Heart left ventricle (tissue), 13 donors: ENCODE data around the gene LANCL2.

ENCODE experiments used
- POLR2A ChIP-seq, 2 donors: fragments of 450-650 bp; IDR thresholded peaks; one replicate each; pipeline ENCODE4 v1.6.1; 2017; ENCODE audit warnings: antibody characterized with exemption in 2 of 2, mild to moderate bottlenecking in 2 of 2, moderate library complexity in 2 of 2
- TF ChIP-seq, protein P1 (sequence below), 12 donors: fragments of 200-600 bp; sonication (generic) in 4 of 12; IDR thresholded peaks; one replicate each; pipeline versions ENCODE4 v1.5.0 to v1.8.0; 2018 to 2022; ENCODE audit warnings: antibody characterized with exemption in 12 of 12, mild to moderate bottlenecking in 5 of 12
- donor health status: ischemic (EF 13 %, LVEDD 7.1; RV severe dilation, severe dysfunction).
- donor health status: DM: no; HTN: yes; CAD: no.
- donor health status: DM: no; HTN: no; CAD: no.
- donor health status: ischemic (EF 25% LVEDD 6.9; RV normal size, moderate dysfunction).
- donor health status: ischemic (EF 25% LVEDD 5.7; RV mildly dilated, moderate dysfunction).
- donor health status: ischemic (EF 35%, LVEDD 5.7; RV mildly dilated, moderate dysfunction).
- donor health status: nonischemic (EF 11% LVEDD 7.7; RV severe dilation, severe dysfunction).
- donor health status: DM: yes; HTN: yes; CAD: no.
- donor health status: PGD.
- donor health status: ischemic (EF 29% LVEDD 5.4; RV normal size, mild dysfunction).
- donor health status: nonischemic (EF 23%, LVEDD 6.1; RV moderate dilation, normal function).

DNA sequence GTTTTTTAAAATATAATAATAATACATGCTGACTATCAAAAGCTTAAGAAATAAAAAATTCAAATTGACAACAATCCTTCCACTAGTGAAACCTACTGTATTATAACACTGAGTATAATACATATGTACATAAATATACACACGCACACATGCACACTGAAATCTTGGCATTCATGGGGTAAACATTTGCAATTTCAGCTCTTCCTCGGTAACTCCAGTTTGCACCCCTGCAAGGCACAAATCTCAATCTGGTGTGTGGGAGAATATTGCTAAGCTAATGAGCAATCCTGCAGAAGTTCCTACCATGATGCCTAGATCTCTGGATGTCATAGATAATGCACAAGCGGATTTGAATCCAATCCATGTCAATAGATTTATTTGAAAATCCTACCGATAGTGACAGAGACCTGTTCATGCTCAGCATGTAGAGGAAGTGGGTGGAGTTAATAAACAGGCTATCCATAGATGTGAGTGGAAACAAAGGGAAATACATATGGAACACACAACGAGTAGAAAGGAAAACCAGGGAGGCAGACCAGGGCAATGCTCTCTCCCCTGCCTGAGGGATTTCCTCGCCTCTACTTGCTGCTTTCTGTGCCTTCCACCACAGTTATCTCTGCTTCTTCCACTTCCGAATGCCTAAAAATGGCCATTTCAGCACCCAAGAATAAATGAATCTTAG, 38.1 kb upstream of the LANCL2 start:
- TF ChIP-seq POLR2A (IDR thresholded peaks at IDR 0.05), result no peak
- TF ChIP-seq, protein P1, sequence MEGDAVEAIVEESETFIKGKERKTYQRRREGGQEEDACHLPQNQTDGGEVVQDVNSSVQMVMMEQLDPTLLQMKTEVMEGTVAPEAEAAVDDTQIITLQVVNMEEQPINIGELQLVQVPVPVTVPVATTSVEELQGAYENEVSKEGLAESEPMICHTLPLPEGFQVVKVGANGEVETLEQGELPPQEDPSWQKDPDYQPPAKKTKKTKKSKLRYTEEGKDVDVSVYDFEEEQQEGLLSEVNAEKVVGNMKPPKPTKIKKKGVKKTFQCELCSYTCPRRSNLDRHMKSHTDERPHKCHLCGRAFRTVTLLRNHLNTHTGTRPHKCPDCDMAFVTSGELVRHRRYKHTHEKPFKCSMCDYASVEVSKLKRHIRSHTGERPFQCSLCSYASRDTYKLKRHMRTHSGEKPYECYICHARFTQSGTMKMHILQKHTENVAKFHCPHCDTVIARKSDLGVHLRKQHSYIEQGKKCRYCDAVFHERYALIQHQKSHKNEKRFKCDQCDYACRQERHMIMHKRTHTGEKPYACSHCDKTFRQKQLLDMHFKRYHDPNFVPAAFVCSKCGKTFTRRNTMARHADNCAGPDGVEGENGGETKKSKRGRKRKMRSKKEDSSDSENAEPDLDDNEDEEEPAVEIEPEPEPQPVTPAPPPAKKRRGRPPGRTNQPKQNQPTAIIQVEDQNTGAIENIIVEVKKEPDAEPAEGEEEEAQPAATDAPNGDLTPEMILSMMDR (IDR thresholded peaks at IDR 0.05), result no peak
